ENCODE measurements around the gene BCAS3.

GRCh38 chr17:60891149-60891548, 213.5 kb downstream of the BCAS3 start:
- TF ChIP-seq ARNTL (CRISPR knock-in tag; IDR thresholded peaks at IDR 0.05; ENCODE audit: borderline replicate concordance, low read depth), result no peak
- no peak for TF ChIP-seq ZFP30 (CRISPR knock-in tag; IDR thresholded peaks at IDR 0.05)
- TF ChIP-seq ZFP3 (CRISPR knock-in tag; IDR thresholded peaks at IDR 0.05), result no peak
